CD4-positive, CD25-positive, alpha-beta regulatory T cell (primary cell): Measurements from ENCODE around the gene RFPL4AL1. TPM values are rescaled to one million over a fixed set of nuclear protein-coding genes. Genes with fewer than 3 reads are reported as not detected.

Experiments
- polyA plus RNA-seq, 4 donors: library from polyadenylated mRNA; unstranded; fragments of 300-500 nt; fragmentation: Illumina TruSeq; gene quantifications; one replicate each; pipeline ENCODE4 v1.2.3, GENCODE V29; 2021
- total RNA-seq: library from RNA; stranded (reverse); gene quantifications from one replicate; pipeline ENCODE4 v1.2.3, GENCODE V29; 2022

The RFPL4AL1 gene
- total and polyA plus RNA-seq, 5 donors from 2014 or later, result not detected

Other genes starting within 250 kb of the RFPL4AL1 start
- not detected for gene SBK2, start 232.0 kb upstream of the RFPL4AL1 start, total RNA-seq
- not detected for gene SBK2, start 232.0 kb upstream of the RFPL4AL1 start, polyA plus RNA-seq
- not detected for gene SBK3, start 223.6 kb upstream of the RFPL4AL1 start, total RNA-seq
- gene SBK3, start 223.6 kb upstream of the RFPL4AL1 start, polyA plus RNA-seq, result not detected
- 4.2 TPM for gene ZNF579, start 188.3 kb upstream of the RFPL4AL1 start, total RNA-seq
- gene ZNF579, start 188.3 kb upstream of the RFPL4AL1 start, polyA plus RNA-seq, result under 1 TPM in 3 of 4 donors, not detected in 1; 0.13 to 0.24 (median 0.14) TPM
- gene FIZ1, start 169.6 kb upstream of the RFPL4AL1 start, total RNA-seq, result 13.0 TPM
- 1 to 10 TPM; 1.3 to 3.5 (median 1.5) TPM for gene FIZ1, start 169.6 kb upstream of the RFPL4AL1 start, polyA plus RNA-seq
- 13.7 TPM for gene ZNF524, start 168.8 kb upstream of the RFPL4AL1 start, total RNA-seq
- 10 to 100 TPM; 38.5 to 53.7 (median 44.5) TPM for gene ZNF524, start 168.8 kb upstream of the RFPL4AL1 start, polyA plus RNA-seq
- 12.8 TPM for gene ZNF865, start 163.5 kb upstream of the RFPL4AL1 start, total RNA-seq
- gene ZNF865, start 163.5 kb upstream of the RFPL4AL1 start, polyA plus RNA-seq, result under 1 TPM; 0.05 to 0.13 (median 0.10) TPM
- 11.1 TPM for gene ZNF784, start 144.6 kb upstream of the RFPL4AL1 start, total RNA-seq
- 1 to 10 TPM; 1.0 to 2.4 (median 1.6) TPM for gene ZNF784, start 144.6 kb upstream of the RFPL4AL1 start, polyA plus RNA-seq
- gene ZNF580, start 128.1 kb upstream of the RFPL4AL1 start, total RNA-seq, result 30.8 TPM
- 10 to 100 TPM; 14.3 to 18.9 (median 16.0) TPM for gene ZNF580, start 128.1 kb upstream of the RFPL4AL1 start, polyA plus RNA-seq
- 23.7 TPM for gene ZNF581, start 125.5 kb upstream of the RFPL4AL1 start, total RNA-seq
- gene ZNF581, start 125.5 kb upstream of the RFPL4AL1 start, polyA plus RNA-seq, result 10 to 100 TPM; 26.5 to 36.6 (median 35.1) TPM
- 0.99 TPM for gene CCDC106, start 120.9 kb upstream of the RFPL4AL1 start, total RNA-seq
- gene CCDC106, start 120.9 kb upstream of the RFPL4AL1 start, polyA plus RNA-seq, result 1 to 10 TPM in 1 of 4 donors, under 1 TPM in 3; 0.22 to 1.0 (median 0.51) TPM
- gene U2AF2, start 114.1 kb upstream of the RFPL4AL1 start, total RNA-seq, result 283 TPM
- gene U2AF2, start 114.1 kb upstream of the RFPL4AL1 start, polyA plus RNA-seq, result 1 to 10 TPM; 7.2 to 9.3 (median 8.2) TPM
- 46.1 TPM for gene EPN1, start 93.9 kb upstream of the RFPL4AL1 start, total RNA-seq
- gene EPN1, start 93.9 kb upstream of the RFPL4AL1 start, polyA plus RNA-seq, result 1 to 10 TPM; 6.3 to 8.3 (median 7.6) TPM
- not detected for gene NLRP9, start 30.7 kb upstream of the RFPL4AL1 start, total RNA-seq
- gene NLRP9, start 30.7 kb upstream of the RFPL4AL1 start, polyA plus RNA-seq, result not detected
- gene RFPL4A, start 10.0 kb upstream of the RFPL4AL1 start, total RNA-seq, result not detected
- gene RFPL4A, start 10.0 kb upstream of the RFPL4AL1 start, polyA plus RNA-seq, result not detected
- not detected for gene NLRP11, start 62.9 kb downstream of the RFPL4AL1 start, total RNA-seq
- not detected for gene NLRP11, start 62.9 kb downstream of the RFPL4AL1 start, polyA plus RNA-seq
- gene NLRP4, start 67.4 kb downstream of the RFPL4AL1 start, total RNA-seq, result not detected
- gene NLRP4, start 67.4 kb downstream of the RFPL4AL1 start, polyA plus RNA-seq, result not detected
- not detected for gene NLRP13, start 163.2 kb downstream of the RFPL4AL1 start, total RNA-seq
- not detected for gene NLRP13, start 163.2 kb downstream of the RFPL4AL1 start, polyA plus RNA-seq
- not detected for gene NLRP8, start 178.7 kb downstream of the RFPL4AL1 start, total RNA-seq
- not detected for gene NLRP8, start 178.7 kb downstream of the RFPL4AL1 start, polyA plus RNA-seq
- gene NLRP5, start 217.7 kb downstream of the RFPL4AL1 start, total RNA-seq, result not detected
- gene NLRP5, start 217.7 kb downstream of the RFPL4AL1 start, polyA plus RNA-seq, result not detected